HG03060 (cell line): ENCODE data around the gene GRAMD1B.
"Not testable (repeated sequence)": the region's sequence is repeated elsewhere in the genome, so short reads cannot be mapped to it uniquely, and the experiment has no call there.

Experiments used
- ATAC-seq: cut with Tn5 transposase; IDR thresholded peaks from one replicate; pipeline ENCODE4 v1.9.1; 2021; ENCODE audit warnings: low read depth, moderate number of reproducible peaks; ENCODE audit not compliant: unreplicated experiment

GRAMD1B gene

DNA sequence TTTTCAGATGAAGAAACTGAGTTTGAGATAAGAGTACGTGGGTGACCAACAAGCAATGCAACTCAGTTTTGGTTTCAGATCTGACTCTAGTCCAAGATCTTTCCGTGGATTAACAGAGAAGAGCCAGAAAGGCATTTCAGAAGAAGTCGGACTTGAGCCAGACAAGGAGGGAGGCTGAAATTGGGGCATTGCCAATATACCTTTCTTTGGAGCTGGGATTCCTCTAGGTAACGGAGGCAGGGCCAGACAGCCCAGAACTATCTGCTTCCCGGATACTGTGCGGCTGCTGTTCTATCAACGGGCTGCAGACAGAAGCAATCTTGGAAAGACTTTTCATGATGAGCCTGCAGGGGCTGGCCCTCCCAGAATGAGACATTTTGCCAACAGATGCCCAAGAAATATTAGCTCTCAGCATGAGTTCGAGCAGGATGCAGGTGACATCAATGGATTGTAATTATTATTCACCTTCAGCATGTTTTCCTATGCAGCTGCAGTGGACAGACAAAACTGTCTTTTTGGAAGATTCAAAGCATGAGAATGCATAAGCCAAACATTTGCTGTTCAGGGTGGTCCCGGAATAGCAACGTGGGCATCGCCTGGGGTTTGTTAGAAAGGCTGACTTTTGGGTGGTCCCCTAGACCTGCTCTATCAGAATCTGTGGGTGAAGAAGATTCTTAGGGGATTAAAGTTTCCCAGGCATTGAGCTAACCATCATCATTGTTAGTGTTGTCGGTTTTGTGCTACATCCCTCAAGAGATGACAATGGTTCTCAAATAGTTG, 128.7 kb downstream of the GRAMD1B start:
- ATAC-seq, result no peak

DNA sequence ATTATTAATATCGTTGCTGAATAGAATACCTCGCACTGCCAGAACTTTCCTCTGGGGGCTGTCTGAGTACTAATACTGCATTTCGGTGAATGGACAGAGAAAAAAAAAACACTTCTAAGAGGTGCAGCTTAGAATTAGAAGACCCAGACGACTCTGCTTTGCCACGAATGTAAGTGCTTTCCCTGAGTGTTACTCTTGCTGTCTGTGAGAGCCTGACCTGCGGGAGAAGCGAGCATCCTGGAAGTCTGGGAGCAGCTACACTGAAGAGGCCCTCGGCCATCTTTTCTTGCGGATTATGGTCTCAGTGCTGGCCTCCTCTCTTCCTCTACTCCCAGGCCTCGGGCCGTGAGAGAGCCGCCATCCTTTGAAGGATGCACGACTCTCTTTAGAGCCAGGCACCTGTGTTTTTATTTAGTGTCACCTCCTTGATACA, 129.5 kb downstream of the GRAMD1B start:
- ATAC-seq, result no peak

- no peak for ATAC-seq
These were observed 129.9 kb downstream of the GRAMD1B start for GRCh38 chr11:123560006-123560405.

- no peak for ATAC-seq
These were observed 131.3 kb downstream of the GRAMD1B start for GRCh38 chr11:123561431-123561800.

DNA sequence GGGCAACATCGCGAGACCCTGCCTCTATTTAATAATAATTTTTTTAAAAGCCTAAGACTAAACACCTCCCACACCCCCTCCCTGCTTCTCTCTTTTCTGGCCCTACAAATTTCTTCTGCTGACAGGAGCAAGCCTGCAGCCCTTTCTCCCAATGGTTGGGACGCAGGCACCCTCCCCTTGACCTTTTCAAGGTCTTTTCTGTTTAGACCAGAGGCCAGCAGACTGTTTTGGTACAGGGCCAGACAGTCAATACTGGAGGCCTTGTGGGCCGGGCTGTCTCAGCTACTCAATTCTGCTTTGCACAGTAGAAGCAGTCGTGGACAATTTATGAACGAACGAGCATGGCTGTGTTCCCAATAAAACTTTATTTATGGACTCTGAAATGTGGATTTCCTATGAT, 132.1 kb downstream of the GRAMD1B start:
- no peak for ATAC-seq

- no peak for ATAC-seq
These were observed 132.8 kb downstream of the GRAMD1B start for GRCh38 chr11:123562829-123563228.

- no peak for ATAC-seq
These were observed 134.2 kb downstream of the GRAMD1B start for GRCh38 chr11:123564221-123564620.

GRCh38 chr11:123566852-123567251, 136.8 kb downstream of the GRAMD1B start:
- no peak for ATAC-seq

DNA sequence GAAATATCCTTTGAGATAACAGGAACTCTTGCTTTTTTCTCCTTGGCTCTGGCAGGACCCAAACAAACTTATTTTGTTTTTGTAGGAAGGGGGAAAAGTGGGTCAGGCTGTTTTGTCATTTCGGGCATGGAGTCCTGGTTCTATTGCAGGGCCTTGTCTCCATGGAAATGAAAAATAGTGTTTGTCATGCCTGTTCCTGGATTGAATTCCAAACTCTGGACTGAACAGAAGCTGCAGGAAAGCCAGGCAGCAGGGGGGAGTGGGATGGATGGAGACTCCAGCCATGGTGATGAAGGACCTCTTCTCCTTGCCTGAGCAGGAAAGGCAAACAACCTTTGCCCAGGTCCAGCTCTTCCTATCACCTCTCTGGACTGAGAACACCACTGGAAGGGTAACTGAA, 137.4 kb downstream of the GRAMD1B start:
- no peak for ATAC-seq

DNA sequence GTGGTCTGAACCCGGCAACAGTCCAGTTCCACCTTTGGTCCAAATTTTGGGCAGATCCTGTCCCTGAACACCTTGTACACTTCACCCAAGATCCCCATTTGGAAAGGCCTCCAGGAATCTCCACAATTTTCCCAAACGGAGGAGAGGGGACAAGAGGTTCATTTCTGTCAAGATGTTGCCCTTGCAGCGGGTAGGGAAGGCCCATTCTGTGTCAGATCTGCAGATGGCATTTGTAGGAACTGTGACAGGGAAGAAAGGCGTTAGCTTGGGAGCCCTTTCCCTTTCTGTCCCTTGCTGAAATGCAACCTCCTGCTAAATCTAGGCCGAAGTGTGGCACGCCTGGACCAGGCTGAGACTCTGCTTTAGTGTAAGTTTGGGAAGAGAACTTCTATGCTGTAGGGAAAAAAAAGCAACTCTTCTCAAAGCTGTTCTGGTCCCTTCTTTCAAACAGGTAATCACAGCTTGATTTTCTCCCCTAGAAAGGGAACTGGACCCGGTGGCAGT, 138.3 kb downstream of the GRAMD1B start:
- no peak for ATAC-seq

DNA sequence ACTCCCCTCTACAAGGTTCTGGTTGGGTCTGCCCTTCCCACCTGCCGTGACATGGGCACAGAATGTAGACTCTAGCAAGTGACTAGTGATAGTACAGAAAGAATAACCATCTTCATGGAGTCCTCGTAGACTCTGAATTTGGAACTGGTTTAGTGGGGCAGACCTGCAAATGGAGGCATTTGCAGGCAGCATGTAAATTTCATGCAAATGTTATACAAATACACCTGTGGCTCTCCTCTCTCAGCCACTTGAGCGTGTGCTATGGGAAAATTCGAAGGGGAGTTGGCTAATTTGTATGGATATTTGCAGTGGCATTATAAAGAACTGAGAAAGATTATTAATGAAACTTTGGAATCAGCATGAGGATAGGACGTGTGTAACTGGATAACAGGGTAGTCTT, 139.3 kb downstream of the GRAMD1B start:
- no peak for ATAC-seq

- ATAC-seq, result no peak
These were observed 141.0 kb downstream of the GRAMD1B start for GRCh38 chr11:123570939-123571580.

- not testable (repeated sequence) for ATAC-seq
These were observed 142.7 kb downstream of the GRAMD1B start for GRCh38 chr11:123572791-123573190.

GRCh38 chr11:123573286-123573685, 143.2 kb downstream of the GRAMD1B start:
- ATAC-seq, result no peak

GRCh38 chr11:123575441-123575840, 145.4 kb downstream of the GRAMD1B start:
- no peak for ATAC-seq

DNA sequence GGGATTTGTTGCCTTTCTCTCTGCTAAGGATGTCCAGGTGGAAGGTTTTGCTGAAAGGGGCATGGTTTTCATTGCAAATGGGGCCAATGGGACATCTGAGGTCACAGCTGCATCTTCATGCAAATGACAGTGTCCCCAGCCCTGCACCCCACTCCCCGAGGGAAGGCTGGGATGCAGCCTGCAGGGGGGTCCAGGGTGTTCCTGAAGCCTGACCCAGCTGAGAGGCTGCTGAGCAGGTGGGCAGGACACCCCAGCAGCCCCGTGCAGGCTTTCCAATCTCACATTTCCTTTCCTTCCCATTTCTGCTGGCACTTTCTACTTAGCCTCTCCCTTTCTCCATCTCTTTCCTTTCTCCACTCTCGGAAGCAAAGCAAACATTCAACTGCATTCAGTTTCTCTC, 146.0 kb downstream of the GRAMD1B start:
- no peak for ATAC-seq

GRCh38 chr11:123576501-123576900, 146.4 kb downstream of the GRAMD1B start:
- no peak for ATAC-seq

DNA sequence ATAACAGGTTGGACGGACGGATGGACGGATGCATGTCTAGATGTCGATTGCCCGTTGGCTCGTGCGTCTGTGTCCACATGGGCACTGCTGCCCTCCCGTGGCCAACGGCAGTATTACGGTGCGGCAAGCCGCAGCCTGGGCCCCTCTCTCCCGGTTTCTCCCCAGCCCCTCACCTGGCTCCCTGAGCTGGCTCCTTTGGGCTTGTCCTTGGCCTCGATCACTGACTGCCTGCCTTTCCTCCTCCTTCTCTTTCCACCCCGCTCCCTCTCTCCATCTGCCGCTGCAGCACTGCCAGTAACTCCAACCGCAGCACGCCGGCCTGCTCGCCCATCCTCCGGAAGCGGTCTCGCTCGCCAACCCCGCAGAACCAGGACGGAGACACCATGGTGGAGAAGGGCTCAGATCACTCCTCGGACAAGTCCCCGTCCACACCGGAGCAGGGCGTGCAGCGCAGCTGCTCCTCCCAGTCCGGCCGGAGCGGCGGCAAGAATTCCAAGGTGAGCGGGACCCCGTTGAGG, 147.1 kb downstream of the GRAMD1B start:
- no peak for ATAC-seq

DNA sequence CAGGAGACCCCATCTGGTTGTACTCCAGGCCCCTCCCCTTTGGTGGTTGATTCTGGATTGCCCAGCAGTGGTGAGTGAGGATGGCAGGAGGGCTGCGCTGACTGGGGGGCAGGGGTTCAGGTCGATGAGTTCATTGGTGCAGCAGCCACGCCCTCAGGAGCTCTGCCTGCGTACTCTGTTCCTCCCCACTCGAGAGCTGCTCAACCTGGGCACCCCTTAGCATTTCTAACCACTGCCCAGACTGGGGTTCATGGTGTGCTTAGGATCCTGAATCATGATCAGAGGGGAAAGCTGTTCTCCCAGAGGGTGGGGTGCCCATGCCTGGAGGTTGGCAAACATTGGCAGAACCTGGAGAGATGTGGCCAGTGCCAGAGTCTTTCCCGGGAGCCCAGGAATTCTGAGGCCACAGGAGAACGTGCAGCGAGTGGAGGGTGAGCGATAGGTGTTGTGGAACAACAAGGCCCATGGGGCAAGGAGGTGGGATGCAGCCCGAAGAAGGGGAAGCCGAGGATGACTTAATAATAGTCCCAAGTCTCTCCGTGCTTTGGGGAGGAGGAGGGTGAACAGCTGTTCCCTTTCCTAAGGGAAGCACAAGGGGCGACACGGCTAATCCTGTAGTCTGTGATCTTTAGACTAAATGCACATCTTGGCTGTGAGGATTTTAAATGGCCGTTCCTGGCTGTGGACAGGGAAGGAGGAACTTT, 148.9 kb downstream of the GRAMD1B start:
- no peak for ATAC-seq

- no peak for ATAC-seq
These were observed 149.4 kb downstream of the GRAMD1B start for GRCh38 chr11:123579482-123579812.

GRCh38 chr11:123580137-123580536, 150.1 kb downstream of the GRAMD1B start:
- no peak for ATAC-seq
